Smooth muscle cell of the brain vasculature (primary cell): ENCODE results near the gene GMDS.
A peak's percentile ranks its signal among the peaks of the same experiment; 100 is the strongest.

Source experiments
- DNase-seq: peaks from one replicate; pipeline ENCODE4 v3.0.0-alpha.2; 2012; ENCODE audit warnings: low read depth, low spot score

GMDS gene

DNA sequence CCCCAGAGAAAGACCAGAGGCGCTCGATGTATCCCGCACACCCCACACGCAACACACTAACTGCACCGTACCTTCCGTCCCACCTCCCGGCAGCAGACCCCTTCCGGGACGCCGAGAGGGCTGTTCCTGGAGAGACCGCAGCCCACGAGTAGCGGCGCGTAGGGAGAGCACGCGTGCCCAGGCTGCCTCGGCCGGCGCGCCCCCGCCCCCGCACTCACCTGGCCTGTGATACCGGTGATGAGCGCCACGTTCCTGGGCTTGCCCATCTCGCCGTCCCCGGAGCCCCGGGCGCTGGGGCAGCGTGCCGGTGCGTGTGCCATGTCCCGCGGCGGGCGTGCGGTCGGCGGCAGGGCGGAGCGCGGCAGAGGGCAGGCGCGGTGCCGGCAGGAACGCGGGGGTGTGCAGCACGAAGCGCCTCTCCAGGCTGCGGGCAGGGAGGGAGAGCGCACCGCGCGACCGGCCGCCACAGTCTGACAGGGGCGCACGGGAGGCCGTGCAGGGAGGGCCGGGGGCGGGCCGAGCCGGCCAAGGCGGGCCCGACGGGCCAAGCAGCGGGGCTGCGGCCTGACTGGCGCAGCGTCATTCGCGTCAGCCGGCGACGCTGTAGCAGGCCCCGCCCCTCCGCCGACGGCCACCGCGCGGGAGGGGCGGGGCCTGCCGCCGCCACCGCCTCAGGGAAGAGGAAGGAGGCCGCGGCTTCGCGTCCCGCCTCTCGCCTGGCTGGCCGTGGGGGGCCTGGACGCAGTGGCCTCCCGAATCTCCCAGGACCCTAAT lies at the start of gene GMDS:
Gene GMDS, minus strand, starts transcription at position 503 of the 774 bp plus-strand sequence.
- peak; percentile 54 for DNase-seq

DNA sequence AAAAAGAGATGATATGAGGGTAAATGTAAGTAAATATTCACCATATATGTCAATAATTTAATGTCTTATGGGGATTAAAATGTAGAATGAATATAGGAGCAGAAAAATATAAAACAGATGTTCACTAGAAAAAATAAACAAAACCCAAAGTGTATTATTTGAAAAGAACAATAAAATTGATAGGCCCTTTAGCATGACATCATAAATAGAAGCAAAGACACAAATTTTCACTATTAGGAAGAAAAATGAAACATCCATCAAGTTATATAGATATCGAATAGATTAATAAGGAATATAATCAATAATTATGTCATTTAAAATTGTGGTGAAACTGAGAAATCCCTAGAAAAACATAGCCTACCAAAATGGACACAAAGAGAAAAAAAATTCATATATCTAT lies 40.1 kb upstream of the GMDS start:
- no peak for DNase-seq

DNA sequence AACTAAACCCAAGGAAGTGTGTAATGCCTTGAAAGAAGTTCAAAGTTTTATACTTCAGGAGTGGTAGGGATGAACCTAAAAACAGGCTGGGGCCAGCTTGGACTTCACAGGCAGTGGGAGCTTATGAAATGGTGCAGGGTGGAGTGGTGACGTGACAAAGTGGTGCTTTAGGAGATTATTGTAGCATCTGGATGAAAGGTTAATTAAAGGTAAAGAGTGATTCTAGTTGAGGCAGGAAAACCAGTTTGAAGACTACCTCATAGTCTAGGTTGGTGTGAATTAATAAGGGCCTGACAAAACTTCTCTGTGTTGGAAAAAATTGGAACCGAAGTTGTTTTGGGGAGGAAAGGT lies 30.5 kb upstream of the GMDS start:
- DNase-seq = no peak

DNA sequence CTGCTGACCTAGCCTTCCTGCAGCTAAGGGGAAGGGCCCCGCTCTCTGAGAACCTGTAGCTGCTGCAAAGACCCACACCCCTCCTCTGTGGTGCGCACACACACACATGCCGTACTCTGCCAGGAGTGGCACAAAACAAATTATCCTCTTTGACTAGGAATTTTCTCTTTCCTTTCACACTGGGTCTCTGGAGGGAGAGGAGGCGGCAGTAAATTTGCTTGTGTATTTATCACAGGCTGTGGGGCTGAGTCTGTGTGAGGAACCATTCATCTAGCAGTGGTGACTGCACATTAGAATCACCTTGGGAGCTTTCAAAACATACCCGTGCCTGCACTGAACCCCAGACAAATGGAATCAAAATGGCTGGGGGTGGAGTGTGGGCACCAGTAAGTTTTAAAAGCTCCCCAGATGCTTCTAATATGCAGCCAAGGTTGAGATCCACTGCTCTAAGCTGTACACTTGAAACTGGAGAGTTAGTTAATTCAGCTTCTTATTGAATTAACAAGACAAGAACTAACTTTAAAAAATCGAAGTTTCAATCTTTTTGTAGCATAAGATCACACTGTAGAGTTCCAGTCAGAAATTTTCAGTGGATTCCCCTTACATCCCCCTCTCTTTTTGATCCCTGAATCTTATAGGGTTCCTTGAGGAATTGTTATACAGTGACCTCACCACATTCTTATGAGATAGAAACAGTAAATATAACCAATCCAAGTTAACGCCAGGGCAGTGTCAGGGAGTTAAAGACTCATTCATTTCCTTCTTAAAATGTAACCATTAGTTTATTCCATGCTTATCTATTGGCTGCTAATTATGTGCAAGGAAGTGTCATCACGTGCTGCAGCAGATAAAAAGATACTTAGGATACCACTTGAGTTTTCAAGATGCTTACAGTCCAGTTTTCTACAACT lies 29.8 kb upstream of the GMDS start:
- no peak for DNase-seq

DNA sequence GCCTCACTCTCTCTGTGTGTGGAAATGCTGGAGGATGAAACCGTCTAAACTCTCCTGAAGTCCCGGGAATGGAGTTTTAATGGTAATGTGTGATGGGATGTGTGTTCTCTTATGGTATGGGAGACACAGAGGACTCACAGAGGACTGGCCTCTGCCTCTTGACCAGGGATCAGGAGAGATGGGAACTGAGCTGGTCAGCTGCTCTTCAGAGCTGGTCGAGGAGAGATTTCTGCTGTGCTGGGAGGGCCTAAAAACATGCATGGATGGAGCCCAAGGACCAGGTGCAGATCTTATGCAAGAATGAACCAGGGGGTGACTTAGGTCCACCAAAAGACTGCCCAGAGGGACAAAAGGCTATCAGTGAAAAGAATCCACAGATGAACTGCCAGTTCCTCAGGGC lies 27.3 kb upstream of the GMDS start:
- DNase-seq = no peak

DNA sequence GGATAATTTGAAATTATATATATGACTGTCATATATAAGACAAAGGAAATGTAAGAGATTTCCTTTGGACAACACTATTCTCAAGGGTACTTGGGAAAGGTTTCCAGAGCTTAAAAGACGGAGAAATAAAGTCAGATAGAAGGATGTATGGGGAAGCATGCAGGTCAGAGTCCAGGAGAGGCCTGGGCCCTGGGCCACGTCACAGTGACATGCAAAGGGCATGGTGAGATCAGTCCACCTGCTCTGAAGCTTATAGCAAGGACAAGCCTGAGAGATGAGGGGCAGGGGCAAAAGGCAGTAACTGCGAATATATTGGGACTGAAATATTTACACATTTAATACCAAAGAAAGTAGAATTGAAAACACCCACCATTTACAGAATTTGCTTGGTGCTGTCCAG lies 24.6 kb upstream of the GMDS start:
- DNase-seq = no peak

DNA sequence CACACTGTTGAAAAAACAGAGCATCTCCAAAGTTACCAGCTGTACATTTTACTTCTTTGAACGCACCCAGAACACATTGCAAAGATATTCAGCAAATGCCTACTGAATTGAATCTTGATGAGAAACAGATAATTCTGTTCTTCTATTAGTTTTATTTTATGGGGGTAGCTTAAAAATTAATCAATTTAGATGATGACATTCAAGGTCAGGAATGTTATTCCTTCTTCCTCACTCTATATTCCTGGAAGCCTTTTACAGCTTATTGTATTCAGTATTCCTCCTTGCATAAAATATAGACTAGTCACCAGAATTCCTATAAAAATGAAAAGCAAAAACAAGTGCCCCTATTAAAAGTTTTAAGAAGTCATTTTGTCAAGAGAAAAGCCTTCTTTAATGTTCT lies 21.4 kb upstream of the GMDS start:
- DNase-seq = no peak

DNA sequence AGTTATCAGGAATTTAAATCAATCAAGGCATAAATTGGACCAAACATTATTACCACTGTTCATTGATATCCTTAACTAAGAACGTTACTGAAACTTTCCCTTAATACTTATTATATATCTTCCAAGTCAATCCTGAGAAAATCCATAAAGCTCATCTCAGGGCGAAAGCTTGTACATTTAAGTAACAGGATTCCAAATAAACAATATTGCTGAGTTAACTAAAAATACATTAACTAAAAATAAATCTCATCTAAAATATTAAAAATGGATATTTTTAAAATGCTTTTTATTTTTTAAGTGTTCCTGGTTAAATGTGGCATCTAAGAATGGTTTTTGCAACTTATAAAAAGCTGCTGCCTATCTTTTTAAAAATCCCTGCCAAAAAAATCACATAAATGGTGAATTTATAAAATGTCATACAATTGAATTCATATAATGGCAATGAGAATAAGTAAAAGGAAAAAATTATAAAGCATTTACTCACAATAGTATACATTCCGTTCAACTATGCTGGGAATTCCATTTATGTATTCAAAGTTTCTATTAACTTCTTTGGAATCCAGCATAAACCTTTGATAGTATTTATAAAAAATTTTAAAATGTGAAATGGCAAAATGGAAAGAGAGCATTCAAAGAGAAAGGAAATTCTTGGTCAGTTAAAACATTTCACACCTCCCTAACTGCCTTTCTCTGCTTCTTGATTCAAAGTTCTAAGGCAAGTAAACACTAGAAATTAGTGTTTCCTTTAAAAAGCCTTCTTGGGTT lies 20.8 kb upstream of the GMDS start:
- DNase-seq = no peak

DNA sequence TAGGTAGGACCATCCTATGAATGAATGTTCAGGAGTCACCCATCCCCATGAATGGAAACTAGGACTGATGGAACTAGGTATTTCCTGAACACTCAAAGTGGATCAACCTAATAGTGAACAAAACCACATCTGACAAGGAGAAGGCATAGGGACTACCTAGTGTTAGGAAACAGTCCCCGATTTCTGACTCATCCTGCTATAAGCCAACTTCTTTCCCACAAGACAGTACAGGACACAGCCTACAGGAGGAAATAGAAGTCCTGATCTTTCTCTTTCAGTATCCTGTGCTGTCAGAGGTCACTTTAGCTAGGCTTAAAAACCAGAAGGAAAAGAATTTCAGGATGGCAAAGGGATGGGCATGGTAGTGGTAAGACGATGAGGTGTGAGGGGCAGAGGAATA lies 19.5 kb upstream of the GMDS start:
- DNase-seq = no peak

DNA sequence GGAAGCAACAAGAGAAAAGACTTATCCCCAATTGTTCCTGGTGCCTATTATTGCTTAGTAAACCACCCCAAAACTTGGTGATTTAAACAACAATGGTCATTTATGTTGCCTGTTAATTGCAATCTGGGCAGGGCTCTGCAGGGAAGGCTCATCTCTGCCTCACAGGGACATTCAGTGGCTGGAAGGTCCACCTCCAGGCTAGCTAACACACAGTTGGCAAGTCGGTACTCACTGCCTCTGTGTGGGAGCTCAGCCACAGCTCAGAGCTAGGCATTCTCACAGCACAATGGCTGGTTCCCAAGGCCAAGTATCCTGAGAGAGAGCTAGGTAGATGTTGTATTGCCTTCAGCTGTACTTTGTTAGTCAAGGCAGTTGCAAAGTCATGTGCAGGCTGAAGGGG lies 18.5 kb upstream of the GMDS start:
- DNase-seq = no peak

DNA sequence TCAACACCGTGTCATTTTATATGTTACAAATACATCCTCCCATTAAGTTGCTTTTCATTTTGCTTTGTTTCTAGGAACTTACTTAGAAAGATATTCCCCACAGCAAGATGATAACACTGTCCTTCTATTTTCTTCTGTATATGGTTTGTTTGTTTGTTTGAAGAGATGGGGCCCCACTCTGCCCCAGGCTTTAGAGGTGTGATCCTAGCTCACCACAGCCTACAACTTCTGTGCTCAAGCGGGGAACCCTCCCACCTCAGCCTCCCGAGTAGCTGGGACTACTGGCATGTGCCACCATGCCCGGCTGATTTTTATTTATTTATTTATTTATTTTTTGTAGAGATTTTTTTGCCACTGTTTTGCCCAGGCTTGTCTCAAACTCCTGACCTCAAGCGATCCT lies 14.2 kb upstream of the GMDS start:
- no peak for DNase-seq

DNA sequence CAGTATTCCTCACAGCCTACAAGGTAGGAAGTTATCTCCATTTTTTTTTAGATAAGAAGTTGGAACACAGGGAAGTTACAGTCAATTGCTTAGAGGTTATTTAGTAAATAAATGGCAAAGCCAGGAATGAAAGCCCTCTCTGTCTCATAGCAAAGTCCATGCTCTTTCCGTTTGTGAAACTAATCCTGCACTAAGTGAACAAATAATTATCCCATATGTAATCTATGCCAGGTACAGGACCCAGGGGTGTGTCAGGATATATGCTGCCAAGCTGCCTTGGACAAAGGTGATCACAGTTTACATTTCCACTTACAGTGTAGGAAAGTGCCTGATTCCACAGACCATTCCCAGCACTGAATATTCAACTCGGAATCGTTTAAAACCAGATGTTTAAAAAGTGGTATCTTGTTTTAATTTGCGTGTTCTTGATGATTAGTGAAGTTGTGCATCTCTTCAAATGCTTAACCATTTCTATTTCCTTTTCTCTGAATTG lies 13.6 kb upstream of the GMDS start:
- no peak for DNase-seq

DNA sequence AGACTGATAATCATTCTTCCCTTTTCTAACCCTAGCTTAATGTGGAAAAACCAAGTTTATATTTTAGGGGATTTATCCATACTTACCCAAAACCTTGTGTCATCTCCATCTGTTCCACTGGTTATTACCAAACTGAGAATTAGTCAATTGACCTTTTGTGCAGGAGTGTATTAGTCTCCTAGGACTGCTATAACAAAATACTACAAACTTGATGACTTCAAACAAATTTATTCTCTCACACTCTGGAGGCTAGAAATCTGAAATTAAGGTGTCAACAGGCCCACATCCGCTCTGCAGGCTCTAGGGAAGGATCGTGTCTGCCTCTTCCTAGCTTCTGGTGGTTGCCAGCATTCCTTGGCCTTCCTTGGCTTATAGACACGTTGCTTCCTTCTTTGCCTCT lies 12.7 kb upstream of the GMDS start:
- DNase-seq = no peak

DNA sequence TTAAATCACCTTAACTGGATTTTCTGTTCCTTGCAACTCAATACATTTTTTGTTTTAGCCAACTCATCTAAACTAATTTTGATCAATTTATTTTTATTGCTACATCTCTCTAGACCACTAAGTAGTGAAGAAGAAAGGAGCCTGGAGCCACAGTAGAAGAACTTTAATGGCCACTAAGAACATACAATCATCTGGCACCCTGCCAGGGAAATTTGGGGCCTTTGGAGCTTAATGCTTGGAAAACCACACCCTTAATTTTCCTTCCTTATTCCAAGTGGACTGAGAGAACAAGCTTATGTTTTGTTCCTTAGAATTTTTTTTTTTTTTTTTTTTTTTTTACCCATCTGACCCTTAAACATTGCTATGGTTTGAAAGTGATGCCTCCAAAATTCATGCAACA lies 12.0 kb upstream of the GMDS start:
- DNase-seq = no peak

DNA sequence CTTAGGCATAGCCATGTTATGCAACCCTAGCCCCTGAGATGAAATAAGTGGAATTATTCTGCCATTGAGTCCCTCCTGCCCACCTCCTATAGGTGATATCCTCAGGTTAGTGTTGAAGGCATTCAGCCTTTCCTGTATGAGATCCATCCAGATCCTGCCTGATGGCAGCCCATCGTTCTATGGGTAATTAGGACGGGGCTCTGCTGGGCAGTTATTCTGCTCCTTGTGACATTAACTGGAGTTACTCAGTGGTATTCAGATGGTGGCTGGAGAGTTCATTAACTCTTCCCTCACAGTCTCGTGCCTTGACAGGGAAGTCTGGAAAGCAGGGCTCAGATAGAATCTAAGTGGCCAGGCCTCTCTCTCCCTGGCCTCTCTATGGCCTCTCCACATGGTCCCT lies 9.3 kb upstream of the GMDS start:
- DNase-seq = no peak

DNA sequence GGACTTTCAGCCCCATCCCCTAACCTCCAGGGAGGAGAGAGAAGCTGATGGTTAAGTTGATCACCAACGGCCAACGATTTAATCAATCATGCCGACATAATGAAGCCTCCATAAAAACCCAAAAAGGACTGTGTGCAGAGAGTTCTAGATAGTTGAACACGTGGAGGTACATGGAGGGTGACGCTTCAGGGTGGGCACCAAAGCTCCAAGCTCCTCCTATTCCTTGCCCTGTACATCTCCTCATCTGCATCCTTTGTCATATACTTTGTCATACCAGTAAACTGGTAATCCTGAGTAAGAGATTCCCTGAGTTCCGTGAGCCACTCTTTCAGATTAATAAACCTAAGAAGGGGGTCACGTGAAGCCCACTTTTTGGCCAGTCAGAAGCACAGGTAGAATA lies 3.7 kb upstream of the GMDS start:
- no peak for DNase-seq

DNA sequence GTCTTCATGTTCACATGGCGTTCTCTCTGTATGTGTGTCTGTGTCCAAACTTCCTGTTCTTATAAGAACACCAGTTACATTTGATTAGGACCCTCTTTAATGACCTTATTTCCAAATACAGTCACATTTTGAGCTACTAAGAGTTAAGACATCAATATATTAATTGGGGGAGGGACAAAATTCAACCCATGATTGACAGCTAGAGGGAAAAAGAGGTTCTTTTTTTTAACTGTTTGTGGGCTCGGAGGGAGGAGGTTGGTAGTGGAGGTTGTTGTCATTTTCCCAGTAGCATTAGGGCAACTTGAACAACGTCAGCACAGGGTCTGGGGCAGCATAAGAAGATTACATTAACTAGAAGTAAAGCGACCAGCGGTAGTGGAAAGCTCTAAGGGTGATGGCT lies 2.3 kb upstream of the GMDS start:
- DNase-seq = no peak

DNA sequence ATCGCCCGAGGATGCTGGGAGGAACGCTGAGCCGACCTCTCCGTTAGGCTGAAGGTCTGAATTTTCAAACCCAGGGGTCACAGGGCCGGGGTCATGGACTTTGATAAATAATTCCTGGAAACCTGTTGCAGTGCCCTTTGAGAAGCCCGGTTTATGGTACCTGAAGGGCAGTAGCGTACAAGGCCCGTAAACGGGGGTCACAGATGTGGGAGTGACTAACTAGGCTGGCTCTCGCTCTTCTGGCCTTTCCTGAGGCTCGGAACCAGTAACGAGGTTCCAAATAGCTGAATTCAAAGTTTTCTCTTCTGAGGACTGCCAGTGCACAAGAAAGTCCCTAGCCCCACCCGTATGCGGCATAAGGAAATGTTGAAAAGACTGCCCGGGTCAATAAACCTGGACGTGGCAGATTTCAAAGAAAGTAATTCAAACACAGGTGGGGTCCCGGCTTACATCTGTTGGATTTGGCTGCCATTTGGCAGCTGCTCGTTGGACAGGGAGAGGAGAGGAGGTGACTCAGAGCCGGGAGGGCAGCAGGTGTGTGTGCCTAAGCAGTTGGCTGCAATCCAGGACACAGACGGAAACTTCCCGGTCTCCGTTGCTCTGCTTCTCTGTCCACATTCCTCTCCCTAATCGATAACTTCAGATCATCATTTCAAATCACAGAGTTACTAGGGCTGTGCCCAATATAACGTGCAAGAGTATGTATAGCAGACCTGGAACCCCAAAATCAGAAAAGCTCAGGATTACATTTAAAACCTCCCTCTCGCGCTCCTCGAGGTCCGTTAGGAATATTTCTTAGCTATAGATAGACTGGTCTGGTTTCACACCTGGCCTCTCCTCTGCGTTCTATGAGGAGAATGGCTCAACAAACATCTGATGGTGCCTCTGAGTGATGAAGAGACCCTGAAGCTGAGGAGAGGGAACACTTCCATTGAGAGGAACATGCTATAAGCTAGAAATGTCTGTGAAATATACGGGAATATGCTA lies 765 bp upstream of the GMDS start:
- DNase-seq = no peak

DNA sequence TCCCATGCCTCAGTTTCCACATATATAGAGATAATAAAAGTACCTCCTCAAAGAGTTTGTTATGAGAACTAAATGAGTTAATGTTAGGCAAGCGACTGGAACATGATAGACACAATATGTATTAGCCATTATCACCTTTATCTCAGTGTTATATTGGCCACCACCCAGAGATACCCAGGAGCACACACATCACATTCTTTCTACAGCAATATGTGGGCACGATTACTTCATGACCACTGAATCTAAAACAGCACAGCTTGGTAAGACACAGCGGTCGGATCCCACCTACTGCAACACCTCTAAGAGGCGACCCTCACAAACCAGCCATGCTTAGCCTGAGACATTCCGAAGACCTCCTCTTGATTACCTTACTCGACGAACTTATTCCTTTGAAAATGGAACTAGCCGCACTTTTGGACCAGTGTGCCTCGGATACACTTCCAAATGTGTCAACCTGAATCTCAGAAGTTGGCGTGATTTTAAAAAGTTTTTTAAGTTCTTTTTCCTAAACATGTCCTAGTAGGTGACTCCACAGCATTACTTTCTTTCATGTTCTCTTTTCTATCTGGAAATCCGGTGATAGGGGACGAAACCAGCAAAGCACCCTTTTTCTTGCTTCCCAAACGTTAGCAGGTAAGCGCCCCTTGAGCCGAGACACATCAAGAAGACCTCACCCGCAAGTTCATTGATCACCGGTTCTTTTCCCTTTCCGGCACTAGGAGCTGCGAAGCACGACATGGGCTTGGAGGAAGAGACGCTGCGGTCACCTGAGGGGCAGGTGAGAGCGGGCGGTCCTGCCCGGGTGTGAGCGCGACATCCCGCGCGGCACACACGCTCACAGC lies 923 bp downstream of the GMDS start:
- no peak for DNase-seq

DNA sequence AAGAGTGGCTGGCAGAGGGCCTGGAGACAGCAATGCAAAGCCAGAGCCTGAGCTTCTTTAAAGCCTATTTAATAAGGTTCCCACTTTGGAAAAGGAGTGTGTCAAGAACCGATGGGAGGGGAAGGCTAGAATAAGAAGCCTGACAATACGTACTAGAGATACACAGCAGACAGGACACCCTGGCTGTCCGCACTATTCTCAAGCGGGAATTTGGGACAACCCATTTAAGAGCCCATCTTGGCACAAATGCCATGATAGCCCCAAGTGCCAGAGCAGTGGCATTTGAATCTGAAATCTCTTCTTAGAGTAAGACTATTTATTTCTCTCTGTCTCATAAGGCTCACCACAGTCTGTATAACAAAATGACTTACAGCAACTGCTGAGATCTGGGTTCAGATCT lies 3.1 kb downstream of the GMDS start:
- DNase-seq = no peak
